Psoas muscle (tissue), 8 donors: Measurements from ENCODE around the gene INVS. TPM values are rescaled to one million over a fixed set of nuclear protein-coding genes. Genes with fewer than 3 reads are reported as not detected.
A peak's percentile ranks its signal among the peaks of the same experiment; 100 is the strongest.
"Not testable (repeated sequence)": the region's sequence is repeated elsewhere in the genome, so short reads cannot be mapped to it uniquely, and the experiment has no call there.

Source experiments
- ATAC-seq, 4 donors: fragments of 200-7000 bp; cut with Tn5 transposase; one replicate each; pipeline ENCODE4 v1.9.1; 2020; ENCODE audit warnings: moderate library complexity in 3 of 4, mild to moderate bottlenecking in 2 of 4
- DNase-seq, 2 donors: peaks; one replicate each; pipeline ENCODE4 v3.0.0-alpha.2; 2020
- H3K27ac ChIP-seq: fragments of 200-600 bp; one replicate; pipeline ENCODE4 v1.8.0; 2022
- H3K27me3 ChIP-seq, 3 donors: fragments of 200-600 bp in 1 of 3; one replicate each; pipeline versions ENCODE4 v1.6.1 to v1.8.0; 2013 to 2022; ENCODE audit warnings: low read length in 2 of 3, mild to moderate bottlenecking in 2 of 3, moderate library complexity in 1 of 3; ENCODE audit not compliant: insufficient read depth in 3 of 3
- H3K36me3 ChIP-seq, 2 donors: fragments of 200-600 bp in 1 of 2; one replicate each; pipeline versions ENCODE4 v1.6.1 to v1.8.0; 2013 to 2022; ENCODE audit warnings: low read depth in 1 of 2, mild to moderate bottlenecking in 1 of 2, moderate library complexity in 1 of 2; ENCODE audit not compliant: insufficient read depth in 1 of 2
- H3K4me1 ChIP-seq: fragments of 200-600 bp; one replicate; pipeline ENCODE4 v1.8.0; 2022
- H3K4me3 ChIP-seq: fragments of 200-600 bp; one replicate; pipeline ENCODE4 v1.8.0; 2022; ENCODE audit warnings: mild to moderate bottlenecking
- H3K9me3 ChIP-seq: fragments of 200-600 bp; one replicate; pipeline ENCODE4 v1.8.0; 2022
- CTCF ChIP-seq: fragments of 200-600 bp; IDR thresholded peaks from one replicate; pipeline ENCODE4 v1.8.0; 2022; ENCODE audit warnings: antibody characterized with exemption
- WGBS, 3 donors: extraction: QIAGEN DNeasy Blood & Tissue Kit; methylation state at CpG; one replicate each; pipeline versions ENCODE4 v1.1.6 to v1.1.7; 2013; 5-methylcytosine and 5-hydroxymethylcytosine counted together
- intact Hi-C, 2 donors: fragments of 100-400 bp; cut with DNase I; formaldehyde crosslinking; loops; one replicate each; pipeline versions ENCODE4 v1.11.0 to v1.14.2; 2022
- polyA plus RNA-seq, 3 donors: library from polyadenylated mRNA; stranded (reverse); fragments of 200-250 nt; gene quantifications; one replicate each; pipeline ENCODE4 v1.2.3, GENCODE V29; 2013
- total RNA-seq, 4 donors: library from RNA; stranded (reverse); fragmentation: NEBNext Ultra II Directional in 2 of 4; extraction: Animal tissue kit (Norgen Biotek cat#: 25700) in 2 of 4; gene quantifications; one replicate each; pipeline versions ENCODE4 v1.2.1 to v1.2.4, GENCODE V29; 2021 to 2023
- donor health status: healthy with polysubstance abuse.
- donor health status: DM: no; HTN: no; CAD: no; lungs with moderate emphysema.
- donor health status: Bipolar disorder and iron deficiency.
- donor health status: healthy.
- donor health status: DM: yes; HTN: yes; CAD: no.
- donor health status: DM: no; HTN: no; CAD: no.
- donor health status: DM: no; HTN: no; CAD: no.
- donor health status: DM: yes; HTN: yes; CAD: no.

Gene INVS
- total and polyA plus RNA-seq, 7 donors: 1.6 to 7.3 (median 5.7) TPM

- H3K4me3 ChIP-seq: no peak overlapping the region
- no peak for ATAC-seq
Observed at GRCh38 chr9:100087218-100087617, 11.8 kb upstream of the INVS start.

GRCh38 chr9:100088202-100088601 is 10.8 kb upstream of the INVS start:
- Histone ChIP-seq H3K4me3 (no peak overlapping the region), H3K27ac (no peak overlapping the region), H3K27me3 (no peaks in the 10 kb centered on the region), H3K4me1 (peaks cover 49% of the 10 kb centered on the region), H3K9me3 (no peaks in the 10 kb centered on the region), H3K36me3 (no peaks in the 10 kb centered on the region)
- intact Hi-C loops: no loop called here
- ATAC-seq (peak in 2 of 4 donors; percentile 44 to 60), DNase-seq (no peak)
- WGBS, 3 donors: 73 to 80% (median 80%) methylated on average over 4 of the region's 4 CpGs
- TF ChIP-seq CTCF: no peak

More at GRCh38 chr9:100087218-100087617, 11.8 kb upstream of the INVS start:
- H3K27me3 ChIP-seq: no peaks in the 10 kb centered on the region
- TF ChIP-seq CTCF: no peak
- no peaks in the 10 kb centered on the region for H3K36me3 ChIP-seq
- DNase-seq: no peak
- no peak overlapping the region for H3K27ac ChIP-seq
- intact Hi-C loops: no loop called here
- H3K4me1 ChIP-seq: peaks cover 52% of the 10 kb centered on the region
- 75 to 88% (median 80%) methylated on average over 1 of the region's 1 CpG for WGBS, 3 donors
- no peaks in the 10 kb centered on the region for H3K9me3 ChIP-seq

GRCh38 chr9:100090880-100091279 is 8.2 kb upstream of the INVS start:
- intact Hi-C loops: loop anchor here in 1 of 2 donors (10.0 kb wide), 1 partner anchor 124 kb away; no protein-coding TSS in a partner anchor
- no peak for DNase-seq
- H3K9me3 ChIP-seq: no peaks in the 10 kb centered on the region
- TF ChIP-seq CTCF: no peak
- H3K4me3 ChIP-seq: no peak overlapping the region
- H3K27me3 ChIP-seq: no peaks in the 10 kb centered on the region
- H3K36me3 ChIP-seq: no peaks in the 10 kb centered on the region
- H3K4me1 ChIP-seq: peaks cover 33% of the 10 kb centered on the region
- WGBS, 3 donors: 98 to 100% (median 100%) methylated on average over 1 of the region's 1 CpG
- no peak overlapping the region for H3K27ac ChIP-seq
- ATAC-seq: no peak

- TF ChIP-seq CTCF: no peak
- Histone ChIP-seq H3K9me3 (no peaks in the 10 kb centered on the region), H3K4me1 (peaks cover 40% of the 10 kb centered on the region), H3K27ac (no peak overlapping the region), H3K27me3 (no peaks in the 10 kb centered on the region), H3K36me3 (no peaks in the 10 kb centered on the region), H3K4me3 (no peak overlapping the region)
- no peak for ATAC-seq
- WGBS, 3 donors: 74 to 77% (median 77%) methylated on average over 1 of the region's 1 CpG
- DNase-seq: no peak
- intact Hi-C loops: loop anchor here in 1 of 2 donors (10.0 kb wide), 1 partner anchor 123 kb away; no protein-coding TSS in a partner anchor
Observed at GRCh38 chr9:100091650-100092049, 7.4 kb upstream of the INVS start.

GRCh38 chr9:100092066-100092465 is 7.0 kb upstream of the INVS start:
- Histone ChIP-seq H3K27me3 (no peaks in the 10 kb centered on the region), H3K4me1 (peaks cover 44% of the 10 kb centered on the region), H3K27ac (no peak overlapping the region), H3K4me3 (no peak overlapping the region), H3K36me3 (no peaks in the 10 kb centered on the region), H3K9me3 (no peaks in the 10 kb centered on the region)
- TF ChIP-seq CTCF: no peak
- 91 to 100% (median 98%) methylated on average over 1 of the region's 1 CpG for WGBS, 3 donors
- DNase-seq (no peak), ATAC-seq (no peak)
- intact Hi-C loops: loop anchor here in 1 of 2 donors (10.0 kb wide), 1 partner anchor 123 kb away; no protein-coding TSS in a partner anchor

GRCh38 chr9:100094411-100094810 is 4.6 kb upstream of the INVS start:
- not testable (repeated sequence) for DNase-seq, H3K27ac ChIP-seq, H3K36me3 ChIP-seq, H3K27me3 ChIP-seq, H3K4me3 ChIP-seq, ATAC-seq, H3K9me3 ChIP-seq
- intact Hi-C loops: loop anchor here in 1 of 2 donors (10.0 kb wide), 1 partner anchor 120 kb away; no protein-coding TSS in a partner anchor
- peaks cover 39% of the 10 kb centered on the region for H3K4me1 ChIP-seq
- WGBS, 3 donors: 93 to 97% (median 94%) methylated on average over 2 of the region's 2 CpGs
